ENCODE measurements around the gene RCL1. TPM values are rescaled to one million over a fixed set of nuclear protein-coding genes. Genes with fewer than 3 reads are reported as not detected.

RCL1 gene
- polyA plus RNA-seq, 1 of the 3 experiments (the other 2 are of a cell fraction): 18.4 TPM

- no peak for DNase-seq
- H3K4me2 ChIP-seq: no peak overlapping the region
- no peak overlapping the region for H3K4me3 ChIP-seq (ENCODE audit: low read depth in 2 of 2, low read length in 1 of 2)
- H3K36me3 ChIP-seq (replicated peaks in 1 of 2; ENCODE audit: control insufficient read depth in 1 of 2, insufficient read depth in 2 of 2, low read length in 1 of 2): peaks cover 14 to 26% of the 10 kb centered on the region in 2 experiments
- H3K27me3 ChIP-seq (ENCODE audit: insufficient read depth): no peaks in the 10 kb centered on the region
- peaks cover 4% of the 10 kb centered on the region for H3F3A ChIP-seq (replicated peaks; ENCODE audit: insufficient read depth)
- H4K20me1 ChIP-seq (ENCODE audit: insufficient read depth): no peaks in the 10 kb centered on the region
- no peak overlapping the region for H2AFZ ChIP-seq (ENCODE audit: low read depth)
- peaks cover 0 to 6% of the 10 kb centered on the region in 2 experiments; a peak in 2 of 4 replicates for H3K4me1 ChIP-seq (ENCODE audit: control insufficient read depth in 1 of 2, insufficient read depth in 2 of 2, low read depth in 1 of 2, low read length in 1 of 2)
- no peak overlapping the region for H3K27ac ChIP-seq (ENCODE audit: low read depth in 2 of 2, low read length in 1 of 2)
- H3K9ac ChIP-seq: no peak overlapping the region
- ChIA-PET POLR2A (no interaction called here), CTCF (interaction anchor here (1.0 kb wide), 1 partner anchor 102 kb away, joined by 3 read pairs; no protein-coding TSS in a partner anchor)
- no peaks in the 10 kb centered on the region for H3K9me2 ChIP-seq
- H3K79me2 ChIP-seq (ENCODE audit: insufficient read depth): peaks cover 5% of the 10 kb centered on the region; the same call in 1 of the 2 replicates
- WGBS (ENCODE audit: low lambda C conversion rate): 96% methylated on average over 7 of the region's 7 CpGs
- TF ChIP-seq CTCF (IDR thresholded peaks at IDR 0.05) (no peak), NFIC (IDR thresholded peaks at IDR 0.05; ENCODE audit: borderline replicate concordance) (no peak), USF2 (IDR thresholded peaks at IDR 0.05; ENCODE audit: borderline replicate concordance, low read depth, low read length) (no peak), USF1 (IDR thresholded peaks at IDR 0.05; ENCODE audit: borderline replicate concordance, low read depth) (no peak), GATA2 (CRISPR knock-in tag; IDR thresholded peaks at IDR 0.05) (no peak), POLR2AphosphoS5 (IDR thresholded peaks at IDR 0.05; ENCODE audit: low read depth, low read length) (no peak), YY1 (IDR thresholded peaks at IDR 0.05; ENCODE audit: low read depth) (no peak), FOXM1 (IDR thresholded peaks at IDR 0.05; ENCODE audit: low read depth) (no peak), FOXJ3 (CRISPR knock-in tag; IDR thresholded peaks at IDR 0.05) (no peak), RAD21 (IDR thresholded peaks at IDR 0.05; ENCODE audit: low read length) (no peak), JUND (IDR thresholded peaks at IDR 0.05) (no peak), MEF2A (IDR thresholded peaks at IDR 0.05; ENCODE audit: borderline replicate concordance, low read depth) (no peak), MXI1 (IDR thresholded peaks at IDR 0.05; ENCODE audit: low read depth, low read length) (no peak), TEAD4 (IDR thresholded peaks at IDR 0.05; ENCODE audit: borderline replicate concordance, insufficient read depth) (no peak), GABPA (IDR thresholded peaks at IDR 0.05; ENCODE audit: low read depth) (no peak), RFX5 (IDR thresholded peaks at IDR 0.05; ENCODE audit: low read length) (no peak), IRF3 (IDR thresholded peaks at IDR 0.05; ENCODE audit: low read depth, low read length) (no peak), FOSL2 (IDR thresholded peaks at IDR 0.05; ENCODE audit: borderline replicate concordance, low read depth) (no peak), EP300 (IDR thresholded peaks at IDR 0.05; ENCODE audit: borderline replicate concordance in 1 of 2, low read depth in 1 of 2, low read length in 1 of 2) (no peak)
- H3K9me3 ChIP-seq: no peaks in the 10 kb centered on the region
These were observed 69.2 kb downstream of the RCL1 start for GRCh38 chr9:4861736-4862451.
